GM18951 (cell line): ENCODE results near the gene PTPRK.
"Not testable (repeated sequence)": the region's sequence is repeated elsewhere in the genome, so short reads cannot be mapped to it uniquely, and the experiment has no call there.

Source experiments
- POLR2A ChIP-seq: IDR thresholded peaks from 4 replicates; pipeline ENCODE4 v1.6.1; 2011; ENCODE audit warnings: mild to moderate bottlenecking; ENCODE audit not compliant: insufficient read length, insufficient read depth; ENCODE audit errors: extremely low read depth
- in situ Hi-C: fragments of 300-500 bp; cut with MboI; formaldehyde crosslinking; loops from one replicate; pipeline ENCODE4 v1.12.0; 2022; ENCODE audit warnings: low sequenced_read_pairs, mixed read lengths, inconsistent platforms; ENCODE audit not compliant: unreplicated experiment

The PTPRK gene

DNA sequence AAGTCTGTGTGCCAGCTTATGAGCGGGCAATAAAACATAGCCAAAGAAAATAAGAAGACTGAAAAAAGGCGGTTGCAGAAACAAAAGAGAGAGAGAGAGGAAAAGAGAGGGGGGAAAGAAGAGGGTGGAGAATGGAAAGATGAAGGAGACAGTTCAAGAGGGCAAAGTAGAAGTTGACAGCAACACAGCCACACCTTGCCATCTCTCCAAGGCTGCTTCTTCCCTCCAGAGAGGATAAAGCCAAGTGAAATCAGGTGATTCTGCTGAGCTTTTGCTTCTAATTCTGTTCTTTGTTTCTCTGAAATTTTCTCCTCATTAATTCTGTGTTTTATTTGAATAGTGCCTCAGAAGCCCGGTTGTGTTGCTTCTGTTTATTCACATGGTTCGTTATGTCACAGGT is 48.5 kb downstream of the PTPRK start:
- no peak for TF ChIP-seq POLR2A
- in situ Hi-C loops = no loop called here

DNA sequence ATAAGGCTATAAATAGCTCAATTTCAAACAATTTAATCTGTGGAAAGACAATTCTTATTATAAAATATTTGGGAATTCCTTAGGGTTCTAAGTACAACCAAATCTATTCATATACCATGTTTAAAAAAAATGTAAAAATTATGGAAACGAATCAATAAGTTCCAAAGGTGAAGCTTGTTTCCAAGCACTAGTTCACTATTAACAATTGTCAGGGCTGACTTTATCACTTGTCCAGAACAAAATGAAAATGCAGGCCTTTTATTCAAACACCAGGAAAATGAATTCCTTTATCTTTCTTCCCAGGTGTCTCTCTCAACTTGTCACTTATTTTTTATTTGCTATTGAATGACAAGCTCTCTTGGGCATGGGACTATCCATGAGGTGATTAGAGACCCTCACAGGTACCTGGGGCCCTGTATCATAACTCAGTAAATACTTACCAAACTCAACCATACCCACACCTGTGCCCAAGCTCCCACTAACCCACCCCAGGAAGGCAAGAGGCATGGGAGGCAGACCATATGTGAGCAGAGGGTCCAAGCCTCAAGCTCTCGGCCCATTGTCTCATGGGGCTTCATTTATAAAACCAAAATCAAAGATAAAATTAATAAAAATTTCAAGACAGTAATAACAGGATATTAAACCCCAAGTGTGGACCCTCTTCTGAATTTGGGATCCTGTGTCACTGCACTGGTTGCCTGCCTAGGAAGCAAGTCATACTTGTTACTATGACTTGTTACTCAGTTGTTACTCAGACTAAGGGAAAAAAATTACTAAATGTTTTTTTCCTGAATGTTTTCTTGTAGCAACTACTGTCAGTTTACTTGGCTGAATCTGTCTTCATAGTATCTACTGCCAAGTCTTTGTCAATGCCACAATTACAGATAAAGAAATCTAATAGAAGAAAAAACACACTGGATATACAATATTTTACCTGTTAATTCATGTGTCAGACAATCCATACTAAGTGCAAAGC is 54.7 kb downstream of the PTPRK start:
- TF ChIP-seq POLR2A = no peak
- in situ Hi-C loops = no loop called here

GRCh38 chr6:128464790-128465189 is 55.6 kb downstream of the PTPRK start:
- in situ Hi-C loops = no loop called here
- no peak for TF ChIP-seq POLR2A

- in situ Hi-C loops = no loop called here
- TF ChIP-seq POLR2A = no peak
These were observed 56.5 kb downstream of the PTPRK start for GRCh38 chr6:128463942-128464341.

DNA sequence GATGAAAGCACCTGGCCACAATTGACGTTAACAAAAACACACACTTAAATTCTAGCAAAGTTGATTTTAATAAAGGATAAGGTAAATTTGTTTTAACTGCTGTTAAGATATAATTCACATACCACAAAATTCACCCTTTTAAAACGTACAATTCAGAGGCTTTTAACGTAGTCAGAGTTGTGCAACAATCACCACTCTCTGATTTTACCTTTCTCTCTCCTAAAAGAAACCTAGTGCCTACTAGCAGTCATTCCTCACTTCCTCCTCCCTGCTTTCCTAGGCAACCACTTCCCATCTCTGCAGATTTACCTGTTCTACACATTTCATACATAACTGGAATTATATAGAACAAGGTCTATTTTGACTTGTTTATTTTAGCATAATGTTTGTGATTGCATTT is 58.9 kb downstream of the PTPRK start:
- no peak for TF ChIP-seq POLR2A
- in situ Hi-C loops = no loop called here

GRCh38 chr6:128456510-128457230 is 63.7 kb downstream of the PTPRK start:
- in situ Hi-C loops = no loop called here
- no peak for TF ChIP-seq POLR2A

DNA sequence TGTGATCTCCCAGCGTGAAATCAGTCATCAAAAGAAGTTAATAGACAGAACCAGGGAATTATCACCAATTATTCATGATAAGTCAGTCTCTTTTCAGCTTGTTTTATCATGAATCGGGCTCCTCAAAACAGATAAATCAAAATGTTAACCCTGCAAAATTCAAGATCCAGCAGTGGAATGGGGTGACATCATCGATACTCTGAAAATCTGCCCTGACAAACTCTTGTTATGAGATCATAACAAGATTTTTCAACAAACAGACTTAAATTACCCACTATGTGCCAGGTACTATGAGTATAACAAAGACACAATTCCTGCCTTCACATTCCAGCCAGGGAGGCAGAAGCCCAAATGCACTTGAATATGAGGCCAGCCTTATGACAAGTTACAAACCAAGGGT is 64.4 kb downstream of the PTPRK start:
- TF ChIP-seq POLR2A = no peak
- in situ Hi-C loops = no loop called here

- in situ Hi-C loops = no loop called here
These were observed 67.7 kb downstream of the PTPRK start for GRCh38 chr6:128452713-128453112.

DNA sequence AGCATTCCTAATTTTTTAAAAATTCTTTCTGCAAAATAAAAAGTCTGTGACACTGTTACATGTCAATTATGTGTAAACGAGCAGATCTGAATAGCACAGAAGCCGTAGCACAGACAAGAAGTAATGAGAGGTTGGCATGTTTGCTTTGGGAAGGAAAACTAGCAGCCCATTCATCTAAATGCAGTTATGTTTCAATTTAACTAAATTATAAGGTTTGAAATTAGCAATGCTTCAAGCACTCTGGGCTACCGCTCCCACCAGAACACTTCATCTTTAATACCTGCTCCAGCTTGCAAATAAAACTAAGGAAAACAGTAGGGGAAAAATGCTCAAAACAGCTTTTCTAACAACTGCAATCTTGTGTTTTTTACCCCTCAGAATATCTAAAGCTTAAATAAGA is 73.9 kb downstream of the PTPRK start:
- TF ChIP-seq POLR2A = no peak
- in situ Hi-C loops = no loop called here

More at GRCh38 chr6:128452713-128453112, 67.7 kb downstream of the PTPRK start:
- TF ChIP-seq POLR2A = no peak

- no peak for TF ChIP-seq POLR2A
- in situ Hi-C loops = no loop called here
These were observed 76.8 kb downstream of the PTPRK start for GRCh38 chr6:128443553-128443952.

DNA sequence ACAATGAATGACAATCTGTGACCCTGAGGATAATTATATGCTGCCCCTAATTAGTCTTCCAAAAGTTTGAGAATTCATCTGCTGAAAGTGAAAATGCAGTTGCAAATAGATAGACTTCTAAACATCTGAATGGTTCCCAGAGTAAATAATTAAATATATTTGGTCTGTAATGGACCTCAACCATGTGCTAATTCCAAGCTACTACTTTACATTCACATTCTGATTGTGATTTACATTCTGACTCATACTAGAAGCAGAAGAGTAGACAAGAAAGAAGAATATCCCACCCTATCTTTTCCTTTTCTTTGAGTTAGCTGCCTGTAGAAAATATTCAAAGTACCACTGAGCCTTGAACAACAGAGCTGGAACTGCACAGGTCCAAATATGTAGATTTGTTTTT is 80.8 kb downstream of the PTPRK start:
- no peak for TF ChIP-seq POLR2A
- in situ Hi-C loops = no loop called here

DNA sequence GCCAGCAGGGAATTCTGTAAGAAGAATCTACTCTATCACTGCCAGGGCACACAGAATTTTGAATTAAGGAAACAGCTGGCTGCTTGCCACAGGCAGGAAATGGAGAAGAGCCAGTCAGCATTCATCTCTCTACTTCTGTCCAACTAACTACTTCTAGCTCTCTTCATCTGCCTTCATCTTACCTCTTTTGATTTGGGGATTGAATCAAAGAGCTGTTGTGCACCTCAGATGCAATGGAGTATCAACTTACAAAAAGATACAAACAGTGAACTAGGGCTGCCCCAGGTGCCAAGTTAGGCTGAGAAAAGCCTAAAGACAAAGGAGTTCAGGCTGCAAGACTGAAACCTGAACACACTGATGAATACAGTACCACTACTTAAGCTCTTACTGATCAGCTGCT is 82.0 kb downstream of the PTPRK start:
- in situ Hi-C loops = no loop called here
- no peak for TF ChIP-seq POLR2A

DNA sequence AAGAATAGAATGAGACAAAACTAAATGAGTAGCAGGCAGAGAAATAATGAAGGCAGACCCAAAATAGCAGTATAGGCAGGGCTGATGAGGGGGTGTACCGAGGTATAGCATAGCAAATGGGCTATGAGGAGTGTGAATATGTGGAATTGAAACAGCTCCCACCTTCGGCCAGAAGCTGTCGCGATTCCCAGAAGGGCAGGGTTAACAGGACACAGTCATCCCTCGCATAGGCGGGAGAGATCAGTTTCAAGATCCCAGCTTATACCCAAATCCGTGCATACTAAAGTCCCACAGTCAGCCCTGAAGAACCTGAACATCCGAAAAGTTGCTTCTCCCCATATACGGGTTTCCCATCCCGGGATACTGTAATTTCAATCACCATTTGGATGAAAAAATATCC is 82.7 kb downstream of the PTPRK start:
- in situ Hi-C loops = no loop called here
- TF ChIP-seq POLR2A = no peak

DNA sequence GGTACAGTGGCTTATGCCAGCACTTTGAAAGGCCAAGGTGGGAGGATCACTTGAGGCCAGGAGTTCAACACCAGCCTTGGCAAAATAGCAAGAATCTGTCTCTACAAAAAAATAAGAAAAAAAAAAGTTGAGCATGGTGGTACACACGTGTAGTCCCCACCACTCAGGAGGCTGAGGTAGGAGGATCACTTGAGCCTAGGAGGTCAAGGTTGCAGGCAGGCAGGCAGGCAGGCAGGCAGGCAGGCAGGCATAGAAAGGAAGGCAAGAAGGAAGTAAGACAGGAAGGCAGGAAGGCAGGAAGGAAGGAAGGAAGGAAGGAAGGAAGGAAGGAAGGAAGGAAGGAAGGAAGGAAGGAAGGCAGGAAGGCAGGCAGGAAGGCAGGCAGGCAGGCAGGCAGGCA is 85.6 kb downstream of the PTPRK start:
- in situ Hi-C loops = not testable (repeated sequence)
